ENCODE measurements around the gene DDX25.
"Not testable (repeated sequence)": the region's sequence is repeated elsewhere in the genome, so short reads cannot be mapped to it uniquely, and the experiment has no call there.

DDX25 gene

DNA sequence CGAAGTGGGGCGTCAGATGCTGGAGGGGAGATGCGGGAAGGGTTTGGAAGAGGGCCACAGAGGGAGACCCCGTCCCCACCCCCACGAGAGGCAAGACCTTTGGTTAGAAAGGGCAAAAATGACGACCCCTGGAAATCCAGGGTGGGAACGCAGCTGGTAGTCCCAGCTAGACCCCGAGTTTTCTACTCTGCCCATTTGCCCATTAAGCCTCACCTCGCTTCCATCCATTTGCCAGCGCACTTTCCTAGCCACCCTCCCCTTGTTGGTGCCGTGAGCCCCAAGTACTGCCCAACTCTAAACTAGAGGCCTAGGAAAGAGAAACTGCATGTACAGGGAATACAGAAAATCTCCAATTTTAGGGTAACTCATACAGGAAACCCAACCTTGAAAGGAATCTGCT is 370 bp downstream of the DDX25 start:
- ChIA-PET POLR2A (no interaction called here), CTCF (interaction anchor here (2.7 kb wide), 1 partner anchor 289 kb away, joined by 8 read pairs; no protein-coding TSS in a partner anchor)
- no peak for DNase-seq (ENCODE audit: extremely low spot score)
- TF ChIP-seq, protein P1, sequence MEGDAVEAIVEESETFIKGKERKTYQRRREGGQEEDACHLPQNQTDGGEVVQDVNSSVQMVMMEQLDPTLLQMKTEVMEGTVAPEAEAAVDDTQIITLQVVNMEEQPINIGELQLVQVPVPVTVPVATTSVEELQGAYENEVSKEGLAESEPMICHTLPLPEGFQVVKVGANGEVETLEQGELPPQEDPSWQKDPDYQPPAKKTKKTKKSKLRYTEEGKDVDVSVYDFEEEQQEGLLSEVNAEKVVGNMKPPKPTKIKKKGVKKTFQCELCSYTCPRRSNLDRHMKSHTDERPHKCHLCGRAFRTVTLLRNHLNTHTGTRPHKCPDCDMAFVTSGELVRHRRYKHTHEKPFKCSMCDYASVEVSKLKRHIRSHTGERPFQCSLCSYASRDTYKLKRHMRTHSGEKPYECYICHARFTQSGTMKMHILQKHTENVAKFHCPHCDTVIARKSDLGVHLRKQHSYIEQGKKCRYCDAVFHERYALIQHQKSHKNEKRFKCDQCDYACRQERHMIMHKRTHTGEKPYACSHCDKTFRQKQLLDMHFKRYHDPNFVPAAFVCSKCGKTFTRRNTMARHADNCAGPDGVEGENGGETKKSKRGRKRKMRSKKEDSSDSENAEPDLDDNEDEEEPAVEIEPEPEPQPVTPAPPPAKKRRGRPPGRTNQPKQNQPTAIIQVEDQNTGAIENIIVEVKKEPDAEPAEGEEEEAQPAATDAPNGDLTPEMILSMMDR (IDR thresholded peaks at IDR 0.05; ENCODE audit: control extremely low read depth, extremely low read depth, low read depth, missing control alignments) = no peak

DNA sequence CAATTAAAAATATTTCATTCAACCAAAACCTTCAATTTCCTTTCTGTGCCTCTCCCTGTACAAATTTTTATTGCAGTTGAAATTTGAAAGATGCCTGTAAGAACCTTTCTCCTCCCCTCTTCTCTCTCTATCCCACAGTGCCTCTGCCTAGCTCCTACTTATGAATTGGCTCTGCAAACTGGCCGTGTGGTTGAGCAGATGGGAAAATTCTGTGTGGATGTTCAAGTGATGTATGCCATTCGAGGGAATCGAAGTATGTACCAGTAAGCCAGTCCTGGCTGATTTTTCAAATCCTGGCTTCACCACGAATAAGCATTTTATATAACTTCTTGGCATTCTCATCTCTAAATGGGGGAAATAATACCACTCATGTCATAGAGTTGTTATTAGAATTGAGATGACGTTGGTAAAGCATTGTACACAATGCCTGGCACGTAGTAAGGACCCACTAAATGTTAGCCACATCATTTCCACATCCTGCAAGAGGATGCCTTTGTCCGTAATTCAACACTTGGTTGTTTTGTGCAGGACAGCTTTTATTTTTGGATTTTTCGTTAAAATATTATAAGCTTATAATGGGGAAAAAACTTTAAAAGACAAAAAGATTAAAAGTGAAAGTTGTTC is 6.0 kb downstream of the DDX25 start:
- DNase-seq (ENCODE audit: extremely low spot score) = no peak
- CTCF ChIA-PET = interaction anchor here (1.1 kb wide), 1 partner anchor 18 kb away, joined by 3 read pairs; no protein-coding TSS in a partner anchor
- TF ChIP-seq, protein P1 (IDR thresholded peaks at IDR 0.05; ENCODE audit: control extremely low read depth, extremely low read depth, low read depth, missing control alignments) = no peak
- POLR2A ChIA-PET = no interaction called here

DNA sequence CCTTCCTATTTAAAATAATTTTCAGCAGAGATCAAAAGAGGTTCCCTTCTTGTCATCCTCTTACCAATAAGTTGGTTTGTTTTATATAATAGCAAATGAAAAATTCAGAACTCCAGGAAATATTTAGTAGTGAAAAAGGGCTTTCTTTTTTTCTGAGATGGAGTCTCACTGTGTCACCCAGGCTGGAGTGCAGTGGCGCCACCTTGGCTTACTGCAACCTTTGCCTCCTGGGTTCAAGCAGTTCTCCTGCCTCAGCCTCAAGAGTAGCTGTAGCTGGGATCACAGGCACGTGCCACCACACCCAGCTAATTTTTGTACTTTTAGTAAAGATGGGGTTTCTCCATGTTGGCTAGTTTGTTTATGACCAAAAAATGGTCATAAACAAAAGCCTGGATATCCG is 10.3 kb downstream of the DDX25 start:
- DNase-seq (ENCODE audit: extremely low spot score); POLR2A ChIA-PET: not testable (repeated sequence)
- CTCF ChIA-PET = interaction anchor here (1.0 to 2.3 kb wide), 2 partner anchors 8 to 9 kb away, joined by 3 to 8 read pairs; no protein-coding TSS in a partner anchor

DNA sequence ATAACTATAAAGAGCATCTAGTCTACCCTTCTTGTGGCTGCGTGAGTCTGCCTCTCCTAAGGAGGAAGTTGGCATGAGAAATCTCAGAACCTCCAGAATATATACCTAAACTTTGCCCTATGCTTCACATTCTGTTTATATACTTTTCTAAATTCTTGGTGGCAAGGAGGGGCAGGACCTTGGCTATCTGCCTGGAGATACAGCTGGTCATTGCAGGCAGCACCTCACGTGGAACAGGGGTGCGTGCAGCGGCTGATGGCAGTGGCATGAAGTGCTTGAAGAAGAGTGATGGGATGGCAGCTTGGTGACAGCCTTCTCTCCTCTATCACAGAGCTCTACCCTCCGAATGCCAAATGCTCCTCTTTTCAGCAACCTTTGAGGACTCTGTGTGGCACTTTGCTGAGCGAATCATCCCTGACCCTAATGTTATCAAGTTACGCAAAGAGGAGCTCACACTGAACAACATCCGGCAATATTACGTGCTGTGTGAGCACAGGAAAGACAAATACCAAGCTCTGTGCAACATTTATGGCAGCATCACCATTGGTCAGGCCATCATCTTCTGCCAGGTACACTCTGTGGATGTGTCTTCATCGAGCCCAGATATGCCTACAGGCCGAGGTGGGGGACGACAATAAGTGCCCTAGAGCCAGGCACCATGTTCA is 12.5 kb downstream of the DDX25 start:
- ChIA-PET CTCF (interaction anchor here (0.9 to 1.9 kb wide), 5 partner anchors 9 to 281 kb away, joined by 3 to 8 read pairs (median 3); no protein-coding TSS in a partner anchor), POLR2A (no interaction called here)
- TF ChIP-seq, protein P1 (IDR thresholded peaks at IDR 0.05; ENCODE audit: control extremely low read depth, extremely low read depth, low read depth, missing control alignments) = no peak
- DNase-seq (ENCODE audit: extremely low spot score) = no peak

DNA sequence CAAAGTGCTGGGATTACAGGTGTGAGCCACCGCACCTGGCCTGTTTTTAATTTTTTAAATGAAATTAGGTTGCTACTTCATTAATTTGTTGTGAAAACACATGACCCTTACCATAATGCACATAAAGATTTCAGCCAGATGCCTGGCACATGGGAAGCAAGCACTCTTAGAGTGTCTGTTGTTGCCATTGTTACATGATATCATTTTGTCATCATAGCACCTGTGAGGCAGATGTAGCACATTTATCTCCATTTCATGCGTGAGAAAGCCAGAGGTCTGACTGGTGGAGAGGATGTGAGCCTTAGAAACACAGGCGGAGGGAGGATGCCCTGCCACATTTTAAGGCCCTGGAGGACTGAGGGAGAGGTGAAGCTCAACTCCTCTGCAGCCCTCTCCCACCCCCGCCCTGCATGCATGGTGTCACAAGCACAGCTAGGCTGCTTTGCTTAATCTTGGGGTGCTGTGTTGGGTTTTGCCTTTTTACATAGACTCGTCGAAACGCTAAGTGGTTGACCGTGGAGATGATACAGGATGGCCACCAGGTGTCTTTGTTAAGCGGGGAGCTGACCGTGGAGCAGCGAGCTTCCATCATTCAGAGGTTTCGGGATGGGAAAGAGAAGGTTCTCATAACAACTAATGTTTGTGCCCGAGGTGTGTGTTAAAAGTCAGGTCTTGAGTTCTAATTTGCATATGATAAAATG is 14.0 kb downstream of the DDX25 start:
- no peak for DNase-seq (ENCODE audit: extremely low spot score)
- ChIA-PET CTCF (interaction anchor here (1.1 to 1.9 kb wide), 3 partner anchors 21 to 276 kb away, joined by 3 to 8 read pairs (median 3); no protein-coding TSS in a partner anchor), POLR2A (no interaction called here)
- TF ChIP-seq, protein P1 (IDR thresholded peaks at IDR 0.05; ENCODE audit: control extremely low read depth, extremely low read depth, low read depth, missing control alignments) = no peak

DNA sequence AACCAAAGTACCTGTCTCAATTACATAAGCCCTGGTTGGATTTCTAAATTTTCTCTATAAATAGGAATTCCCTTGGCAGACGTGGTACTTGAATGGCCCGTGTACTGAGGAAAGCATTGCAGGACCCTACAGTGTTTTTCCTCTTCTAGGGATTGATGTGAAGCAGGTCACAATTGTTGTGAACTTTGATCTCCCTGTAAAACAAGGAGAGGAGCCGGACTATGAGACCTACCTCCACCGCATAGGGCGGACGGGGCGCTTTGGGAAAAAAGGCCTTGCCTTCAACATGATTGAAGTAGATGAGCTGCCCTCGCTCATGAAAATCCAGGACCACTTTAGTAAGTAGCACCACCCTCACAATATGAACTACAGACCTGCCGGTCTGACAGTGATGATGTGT is 16.7 kb downstream of the DDX25 start:
- no peak for DNase-seq (ENCODE audit: extremely low spot score)
- CTCF ChIA-PET = interaction anchor here (1.2 to 5.5 kb wide), 6 partner anchors 11 to 1069 kb away, joined by 3 to 69 read pairs (median 4); partner anchors contain the start of gene PUS3
- POLR2A ChIA-PET = interaction anchor here (0.6 kb wide), 1 partner anchor 366 kb away, joined by 3 read pairs; no protein-coding TSS in a partner anchor
- TF ChIP-seq, protein P1 (IDR thresholded peaks at IDR 0.05; ENCODE audit: control extremely low read depth, extremely low read depth, low read depth, missing control alignments) = no peak
